HepG2 (cell line): Measurements from ENCODE around the gene SEC62. TPM values are rescaled to one million over a fixed set of nuclear protein-coding genes. Genes with fewer than 3 reads are reported as not detected.

Experiments used
- FOXJ3 ChIP-seq: sonication (generic); formaldehyde crosslinking; IDR thresholded peaks from 2 replicates; pipeline ENCODE4 v1.4.0; 2020; ENCODE audit warnings: missing genetic modification reagents, mild to moderate bottlenecking, borderline replicate concordance
- NR2F1 ChIP-seq, 2 experiments: fragments of 450-650 bp in 1 of 2; formaldehyde crosslinking in 1 of 2; IDR thresholded peaks; 2 replicates each; pipeline versions ENCODE4 v1.5.0 to v1.6.1; 2016 to 2020; ENCODE audit warnings: mild to moderate bottlenecking in 1 of 2, missing compliant biosample characterization in 1 of 2, missing genetic modification reagents in 1 of 2, moderate library complexity in 1 of 2
- NR2F6 ChIP-seq, 2 experiments: IDR thresholded peaks; 2 replicates each; pipeline ENCODE4 v1.6.1; 2016; ENCODE audit warnings: antibody characterized with exemption in 1 of 2, mild to moderate bottlenecking in 1 of 2
- REL ChIP-seq: sonication (generic); formaldehyde crosslinking; conservative IDR thresholded peaks from 2 replicates; pipeline ENCODE4 v1.8.0; 2022; ENCODE audit warnings: mild to moderate bottlenecking, missing genetic modification reagents, moderate library complexity
- SSRP1 ChIP-seq: IDR thresholded peaks from 2 replicates; pipeline ENCODE4 v1.6.1; 2016; ENCODE audit warnings: control low read depth
- TAF1 ChIP-seq: sonication (generic); formaldehyde crosslinking; IDR thresholded peaks from 2 replicates; pipeline ENCODE4 v1.4.0; 2020; ENCODE audit warnings: missing genetic modification reagents
- ZBTB37 ChIP-seq: sonication (generic); formaldehyde crosslinking; IDR thresholded peaks from 2 replicates; pipeline ENCODE4 v1.4.0; 2020; ENCODE audit warnings: mild to moderate bottlenecking, missing genetic modification reagents
- ZNF296 ChIP-seq: sonication (generic); formaldehyde crosslinking; conservative IDR thresholded peaks from 2 replicates; pipeline ENCODE4 v1.5.0; 2020; ENCODE audit warnings: mild to moderate bottlenecking, missing genetic modification reagents
- ZNF30 ChIP-seq: sonication (generic); formaldehyde crosslinking; IDR thresholded peaks from 2 replicates; pipeline ENCODE4 v1.5.0; 2020; ENCODE audit warnings: mild to moderate bottlenecking, missing genetic modification reagents
- ZNF557 ChIP-seq: sonication (generic); formaldehyde crosslinking; IDR thresholded peaks from 2 replicates; pipeline ENCODE4 v1.4.0; 2020; ENCODE audit warnings: missing genetic modification reagents
- ZNF597 ChIP-seq: sonication (generic); formaldehyde crosslinking; IDR thresholded peaks from 2 replicates; pipeline ENCODE4 v1.5.0; 2020; ENCODE audit warnings: missing genetic modification reagents
- ZNF605 ChIP-seq: sonication (generic); formaldehyde crosslinking; IDR thresholded peaks from 2 replicates; pipeline ENCODE4 v1.8.0; 2022; ENCODE audit warnings: mild to moderate bottlenecking, missing genetic modification reagents
- ZNF777 ChIP-seq: sonication (generic); formaldehyde crosslinking; IDR thresholded peaks from 2 replicates; pipeline ENCODE4 v1.4.0; 2020; ENCODE audit warnings: missing genetic modification reagents
- polyA plus RNA-seq, 8 experiments: library from polyadenylated mRNA; depleted of rRNA in 3 of 8; stranded (reverse) in 7 of 8; unstranded in 1 of 8; fragments of >200 nt; fragmentation: Illumina TruSeq in 4 of 8; extraction: Trizol in 4 of 8; gene quantifications; 2 replicates each; pipeline versions ENCODE4 v1.2.1 to v1.2.3, GENCODE V29; 2011 to 2016; ENCODE audit warnings: low read depth in 4 of 8, missing spikeins in 1 of 8, mixed read lengths in 1 of 8; ENCODE audit not compliant: insufficient read depth in 1 of 8
- total RNA-seq, 5 experiments: library from RNA; depleted of rRNA; stranded (reverse); fragments of >200 nt; fragmentation: Illumina TruSeq; extraction: Trizol; gene quantifications; 2 replicates each; pipeline ENCODE4 v1.2.3, GENCODE V29; 2016; ENCODE audit warnings: low read depth in 1 of 5
- TF ChIP-seq, protein P1 (sequence below): sonication (generic); formaldehyde crosslinking; IDR thresholded peaks from 2 replicates; pipeline ENCODE4 v1.4.0; 2020; ENCODE audit warnings: missing genetic modification reagents
- TF ChIP-seq, protein P2 (sequence below): sonication (generic); formaldehyde crosslinking; IDR thresholded peaks from 2 replicates; pipeline ENCODE4 v1.5.0; 2020; ENCODE audit warnings: missing genetic modification reagents
- TF ChIP-seq, protein P3 (sequence below): sonication (generic); formaldehyde crosslinking; IDR thresholded peaks from 2 replicates; pipeline ENCODE4 v1.4.0; 2020; ENCODE audit warnings: missing genetic modification reagents; ENCODE audit errors: not compliant biosample characterization
- TF ChIP-seq, protein P4 (sequence below): sonication (generic); formaldehyde crosslinking; IDR thresholded peaks from 2 replicates; pipeline ENCODE4 v1.5.1; 2020; ENCODE audit warnings: mild to moderate bottlenecking, missing genetic modification reagents, borderline replicate concordance

The SEC62 gene
- total and polyA plus RNA-seq, 2 of the 13 experiments (the other 11 are each of a cell fraction or from before 2014, with no cell fraction given) = 54.0 to 68.7 TPM

DNA sequence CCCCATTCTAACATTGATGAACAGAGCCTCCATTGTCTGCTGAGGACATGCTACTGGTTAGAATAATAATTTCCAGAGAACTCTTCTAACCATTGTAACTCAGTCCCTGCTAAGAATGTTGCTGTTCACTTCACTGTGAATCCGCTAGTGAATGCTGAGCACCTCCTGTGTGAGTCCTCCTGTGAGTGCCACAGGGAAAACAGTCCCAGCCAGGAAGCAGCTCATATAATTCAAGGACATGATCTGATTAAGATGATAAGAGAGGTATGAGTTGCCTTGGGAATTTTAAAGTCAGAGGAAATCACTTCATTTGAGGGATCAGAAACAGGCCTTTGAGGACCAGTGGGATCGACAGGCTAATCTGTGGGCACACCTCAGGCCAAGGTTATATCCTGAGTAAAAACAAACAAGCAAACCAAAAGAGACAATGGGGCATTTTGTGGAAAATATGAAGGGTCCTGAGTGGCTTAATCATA, 37.3 kb downstream of the SEC62 start (continued):
- TF ChIP-seq NR2F1 (CRISPR knock-in tag; IDR thresholded peaks at IDR 0.05) = 0 out of 4 replicates have a peak, but pooled peaks of 1 of the 2 experiments have one; percentile 25
- TF ChIP-seq ZNF777 (CRISPR knock-in tag) = no peak
- TF ChIP-seq ZBTB37 (CRISPR knock-in tag) = no peak
- TF ChIP-seq ZNF597 (CRISPR knock-in tag) = no peak
- TF ChIP-seq ZNF30 (CRISPR knock-in tag) = no peak
- TF ChIP-seq REL (CRISPR knock-in tag) = no peak
- TF ChIP-seq NR2F6 (IDR thresholded peaks at IDR 0.05) = peak; percentile 56
- TF ChIP-seq NR2F6 (CRISPR knock-in tag; IDR thresholded peaks at IDR 0.05) = peak; percentile 69
- TF ChIP-seq, protein P1, sequence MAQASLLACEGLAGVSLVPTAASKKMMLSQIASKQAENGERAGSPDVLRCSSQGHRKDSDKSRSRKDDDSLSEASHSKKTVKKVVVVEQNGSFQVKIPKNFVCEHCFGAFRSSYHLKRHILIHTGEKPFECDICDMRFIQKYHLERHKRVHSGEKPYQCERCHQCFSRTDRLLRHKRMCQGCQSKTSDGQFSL (CRISPR knock-in tag) = no peak
- no peak for TF ChIP-seq ZNF296 (CRISPR knock-in tag)
- TF ChIP-seq, protein P2, sequence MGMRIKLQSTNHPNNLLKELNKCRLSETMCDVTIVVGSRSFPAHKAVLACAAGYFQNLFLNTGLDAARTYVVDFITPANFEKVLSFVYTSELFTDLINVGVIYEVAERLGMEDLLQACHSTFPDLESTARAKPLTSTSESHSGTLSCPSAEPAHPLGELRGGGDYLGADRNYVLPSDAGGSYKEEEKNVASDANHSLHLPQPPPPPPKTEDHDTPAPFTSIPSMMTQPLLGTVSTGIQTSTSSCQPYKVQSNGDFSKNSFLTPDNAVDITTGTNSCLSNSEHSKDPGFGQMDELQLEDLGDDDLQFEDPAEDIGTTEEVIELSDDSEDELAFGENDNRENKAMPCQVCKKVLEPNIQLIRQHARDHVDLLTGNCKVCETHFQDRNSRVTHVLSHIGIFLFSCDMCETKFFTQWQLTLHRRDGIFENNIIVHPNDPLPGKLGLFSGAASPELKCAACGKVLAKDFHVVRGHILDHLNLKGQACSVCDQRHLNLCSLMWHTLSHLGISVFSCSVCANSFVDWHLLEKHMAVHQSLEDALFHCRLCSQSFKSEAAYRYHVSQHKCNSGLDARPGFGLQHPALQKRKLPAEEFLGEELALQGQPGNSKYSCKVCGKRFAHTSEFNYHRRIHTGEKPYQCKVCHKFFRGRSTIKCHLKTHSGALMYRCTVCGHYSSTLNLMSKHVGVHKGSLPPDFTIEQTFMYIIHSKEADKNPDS (CRISPR knock-in tag) = no peak
- TF ChIP-seq, protein P3, sequence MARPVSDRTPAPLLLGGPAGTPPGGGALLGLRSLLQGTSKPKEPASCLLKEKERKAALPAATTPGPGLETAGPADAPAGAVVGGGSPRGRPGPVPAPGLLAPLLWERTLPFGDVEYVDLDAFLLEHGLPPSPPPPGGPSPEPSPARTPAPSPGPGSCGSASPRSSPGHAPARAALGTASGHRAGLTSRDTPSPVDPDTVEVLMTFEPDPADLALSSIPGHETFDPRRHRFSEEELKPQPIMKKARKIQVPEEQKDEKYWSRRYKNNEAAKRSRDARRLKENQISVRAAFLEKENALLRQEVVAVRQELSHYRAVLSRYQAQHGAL (CRISPR knock-in tag) = no peak
- TF ChIP-seq ZNF605 (CRISPR knock-in tag) = no peak
- TF ChIP-seq ZNF557 (CRISPR knock-in tag) = no peak
- TF ChIP-seq, protein P4, sequence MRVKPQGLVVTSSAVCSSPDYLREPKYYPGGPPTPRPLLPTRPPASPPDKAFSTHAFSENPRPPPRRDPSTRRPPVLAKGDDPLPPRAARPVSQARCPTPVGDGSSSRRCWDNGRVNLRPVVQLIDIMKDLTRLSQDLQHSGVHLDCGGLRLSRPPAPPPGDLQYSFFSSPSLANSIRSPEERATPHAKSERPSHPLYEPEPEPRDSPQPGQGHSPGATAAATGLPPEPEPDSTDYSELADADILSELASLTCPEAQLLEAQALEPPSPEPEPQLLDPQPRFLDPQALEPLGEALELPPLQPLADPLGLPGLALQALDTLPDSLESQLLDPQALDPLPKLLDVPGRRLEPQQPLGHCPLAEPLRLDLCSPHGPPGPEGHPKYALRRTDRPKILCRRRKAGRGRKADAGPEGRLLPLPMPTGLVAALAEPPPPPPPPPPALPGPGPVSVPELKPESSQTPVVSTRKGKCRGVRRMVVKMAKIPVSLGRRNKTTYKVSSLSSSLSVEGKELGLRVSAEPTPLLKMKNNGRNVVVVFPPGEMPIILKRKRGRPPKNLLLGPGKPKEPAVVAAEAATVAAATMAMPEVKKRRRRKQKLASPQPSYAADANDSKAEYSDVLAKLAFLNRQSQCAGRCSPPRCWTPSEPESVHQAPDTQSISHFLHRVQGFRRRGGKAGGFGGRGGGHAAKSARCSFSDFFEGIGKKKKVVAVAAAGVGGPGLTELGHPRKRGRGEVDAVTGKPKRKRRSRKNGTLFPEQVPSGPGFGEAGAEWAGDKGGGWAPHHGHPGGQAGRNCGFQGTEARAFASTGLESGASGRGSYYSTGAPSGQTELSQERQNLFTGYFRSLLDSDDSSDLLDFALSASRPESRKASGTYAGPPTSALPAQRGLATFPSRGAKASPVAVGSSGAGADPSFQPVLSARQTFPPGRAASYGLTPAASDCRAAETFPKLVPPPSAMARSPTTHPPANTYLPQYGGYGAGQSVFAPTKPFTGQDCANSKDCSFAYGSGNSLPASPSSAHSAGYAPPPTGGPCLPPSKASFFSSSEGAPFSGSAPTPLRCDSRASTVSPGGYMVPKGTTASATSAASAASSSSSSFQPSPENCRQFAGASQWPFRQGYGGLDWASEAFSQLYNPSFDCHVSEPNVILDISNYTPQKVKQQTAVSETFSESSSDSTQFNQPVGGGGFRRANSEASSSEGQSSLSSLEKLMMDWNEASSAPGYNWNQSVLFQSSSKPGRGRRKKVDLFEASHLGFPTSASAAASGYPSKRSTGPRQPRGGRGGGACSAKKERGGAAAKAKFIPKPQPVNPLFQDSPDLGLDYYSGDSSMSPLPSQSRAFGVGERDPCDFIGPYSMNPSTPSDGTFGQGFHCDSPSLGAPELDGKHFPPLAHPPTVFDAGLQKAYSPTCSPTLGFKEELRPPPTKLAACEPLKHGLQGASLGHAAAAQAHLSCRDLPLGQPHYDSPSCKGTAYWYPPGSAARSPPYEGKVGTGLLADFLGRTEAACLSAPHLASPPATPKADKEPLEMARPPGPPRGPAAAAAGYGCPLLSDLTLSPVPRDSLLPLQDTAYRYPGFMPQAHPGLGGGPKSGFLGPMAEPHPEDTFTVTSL (CRISPR knock-in tag) = peak; percentile 83; the same call in 1 of the 2 replicates
- peak; percentile 80; the same call in 1 of the 2 replicates for TF ChIP-seq FOXJ3 (CRISPR knock-in tag)
- 0 out of 2 replicates have a peak, but pooled peaks have one; percentile 24 for TF ChIP-seq TAF1 (CRISPR knock-in tag)
- TF ChIP-seq SSRP1 (CRISPR knock-in tag) = no peak
